HG03025 (cell line): ENCODE measurements around the gene GHRHR.

Source experiments
- ATAC-seq: cut with Tn5 transposase; IDR thresholded peaks from one replicate; pipeline ENCODE4 v1.9.1; 2021; ENCODE audit warnings: mild to moderate bottlenecking, moderate library complexity; ENCODE audit not compliant: unreplicated experiment, low FRiP score

The GHRHR gene

GRCh38 chr7:30998180-30998579 is 34.4 kb downstream of the GHRHR start:
- no peak for ATAC-seq

- ATAC-seq = no peak
Observed at GRCh38 chr7:31000161-31000693, 36.5 kb downstream of the GHRHR start.

GRCh38 chr7:31000779-31001178 is 37.0 kb downstream of the GHRHR start:
- ATAC-seq = no peak

GRCh38 chr7:31002256-31002655 is 38.5 kb downstream of the GHRHR start:
- ATAC-seq = no peak

GRCh38 chr7:31003097-31003496 is 39.3 kb downstream of the GHRHR start:
- ATAC-seq = no peak

GRCh38 chr7:31003721-31004120 is 40.0 kb downstream of the GHRHR start:
- ATAC-seq = no peak

- ATAC-seq = no peak
Observed at GRCh38 chr7:31004393-31004792, 40.6 kb downstream of the GHRHR start.

GRCh38 chr7:31006857-31007256 is 43.1 kb downstream of the GHRHR start:
- no peak for ATAC-seq

GRCh38 chr7:31007634-31008033 is 43.9 kb downstream of the GHRHR start:
- no peak for ATAC-seq

- no peak for ATAC-seq
Observed at GRCh38 chr7:31014826-31015225, 51.1 kb downstream of the GHRHR start.

GRCh38 chr7:31017032-31017675 is 53.4 kb downstream of the GHRHR start:
- no peak for ATAC-seq

- ATAC-seq = no peak
Observed at GRCh38 chr7:31017721-31018120, 54.0 kb downstream of the GHRHR start.

GRCh38 chr7:31019509-31019908 is 55.8 kb downstream of the GHRHR start:
- ATAC-seq = no peak

GRCh38 chr7:31020161-31020560 is 56.4 kb downstream of the GHRHR start:
- ATAC-seq = no peak

GRCh38 chr7:31020652-31021051 is 56.9 kb downstream of the GHRHR start:
- no peak for ATAC-seq

GRCh38 chr7:31022117-31022516 is 58.4 kb downstream of the GHRHR start:
- no peak for ATAC-seq

- no peak for ATAC-seq
Observed at GRCh38 chr7:31022726-31023125, 59.0 kb downstream of the GHRHR start.

- ATAC-seq = no peak
Observed at GRCh38 chr7:31023877-31024276, 60.1 kb downstream of the GHRHR start.

- no peak for ATAC-seq
Observed at GRCh38 chr7:31027161-31027965, 63.6 kb downstream of the GHRHR start.

GRCh38 chr7:31028006-31028405 is 64.3 kb downstream of the GHRHR start:
- no peak for ATAC-seq

GRCh38 chr7:31028417-31028992 is 64.8 kb downstream of the GHRHR start:
- ATAC-seq = no peak
